K562 (cell line): ENCODE results near the gene MAPKAPK3. TPM values are rescaled to one million over a fixed set of nuclear protein-coding genes. Genes with fewer than 3 reads are reported as not detected.

ENCODE experiments used
- CSDE1 ChIP-seq, 2 experiments: fragments of 450-650 bp; IDR thresholded peaks; 2 replicates each; pipeline ENCODE4 v1.6.1; 2016; ENCODE audit warnings: mild to moderate bottlenecking in 1 of 2
- ETV6 ChIP-seq, 3 experiments: fragments of 150-350 bp in 1 of 3; sonication (generic) in 1 of 3; formaldehyde crosslinking in 1 of 3; IDR thresholded peaks; 2 replicates each; pipeline versions ENCODE4 v1.6.1 to v1.8.0; 2014 to 2022; ENCODE audit warnings: borderline replicate concordance in 2 of 3, low read depth in 2 of 3, antibody characterized with exemption in 1 of 3, low read length in 1 of 3, mild to moderate bottlenecking in 1 of 3, missing genetic modification reagents in 1 of 3
- KAT2B ChIP-seq: IDR thresholded peaks from one replicate; pipeline ENCODE4 v1.6.1; 2012; ENCODE audit warnings: low read depth, mild to moderate bottlenecking, control low read depth, inconsistent platforms, low read length, moderate library complexity
- KDM1A ChIP-seq, 2 experiments: fragments of 450-650 bp; IDR thresholded peaks; 2 replicates each; pipeline ENCODE4 v1.6.1; 2016; ENCODE audit warnings: mild to moderate bottlenecking in 2 of 2
- KDM4B ChIP-seq, 2 experiments: fragments of 450-650 bp in 1 of 2; sonication (generic) in 1 of 2; IDR thresholded peaks; 2 replicates each; pipeline ENCODE4 v1.6.1; 2016 to 2017; ENCODE audit warnings: borderline replicate concordance in 2 of 2, antibody characterized with exemption in 1 of 2, low read depth in 1 of 2, mild to moderate bottlenecking in 1 of 2
- NR1H2 ChIP-seq: sonication (generic); formaldehyde crosslinking; IDR thresholded peaks from 2 replicates; pipeline ENCODE4 v1.4.0; 2020; ENCODE audit warnings: mild to moderate bottlenecking, missing genetic modification reagents
- PCBP1 ChIP-seq: fragments of 200-400 bp; formaldehyde crosslinking; IDR thresholded peaks from 2 replicates; pipeline ENCODE4 v1.6.1; 2018; ENCODE audit warnings: mild to moderate bottlenecking, low read depth, low read length; ENCODE audit not compliant: poor library complexity, severe bottlenecking
- RBM39 ChIP-seq: fragments of 200-400 bp; formaldehyde crosslinking; optimal IDR thresholded peaks from 2 replicates; pipeline ENCODE3; 2018; ENCODE audit warnings: low read depth, low read length
- SIN3A ChIP-seq, 2 experiments: fragments of 150-350 bp in 1 of 2; IDR thresholded peaks; 2 replicates each; pipeline ENCODE4 v1.6.1; 2011 to 2016; ENCODE audit warnings: borderline replicate concordance in 2 of 2, low read depth in 2 of 2, low read length in 2 of 2, mild to moderate bottlenecking in 2 of 2, moderate library complexity in 2 of 2; ENCODE audit not compliant: control insufficient read depth in 1 of 2
- SPI1 ChIP-seq: IDR thresholded peaks from 2 replicates; pipeline ENCODE4 v1.6.1; 2011; ENCODE audit warnings: low read depth, low read length, control low read depth, borderline replicate concordance
- SREBF1 ChIP-seq: fragments of 150-350 bp; IDR thresholded peaks from 2 replicates; pipeline ENCODE4 v1.6.1; 2014; ENCODE audit warnings: antibody characterized with exemption, low read depth, low read length, borderline replicate concordance
- ZBTB17 ChIP-seq: fragments of 450-650 bp; formaldehyde crosslinking; IDR thresholded peaks from 2 replicates; pipeline ENCODE4 v1.4.0; 2020; ENCODE audit warnings: mild to moderate bottlenecking
- ZFP1 ChIP-seq: fragments of 450-650 bp; formaldehyde crosslinking; IDR thresholded peaks from 2 replicates; pipeline ENCODE4 v1.4.0; 2020; ENCODE audit warnings: mild to moderate bottlenecking, mixed read lengths
- ZNF586 ChIP-seq: fragments of 450-650 bp; formaldehyde crosslinking; conservative IDR thresholded peaks from 2 replicates; pipeline ENCODE4 v1.4.0; 2020; ENCODE audit warnings: mild to moderate bottlenecking, moderate library complexity
- polyA plus RNA-seq, 8 experiments: library from polyadenylated mRNA; depleted of rRNA in 4 of 8; stranded (reverse) in 5 of 8; unstranded in 3 of 8; fragments of >200 nt; fragmentation: Nextera tagmentation in 2 of 8; fragmentation: Illumina TruSeq in 1 of 8; extraction: Ambion mirVana in 2 of 8; extraction: Trizol in 1 of 8; gene quantifications; 2 replicates each; pipeline versions ENCODE4 v1.2.1 to v1.2.3, GENCODE V29; 2011 to 2014; ENCODE audit warnings: inconsistent platforms in 1 of 8, missing spikeins in 1 of 8
- total RNA-seq, 7 experiments: library from RNA; depleted of rRNA in 6 of 7; stranded (reverse); fragments of >200 nt in 6 of 7; fragmentation: Illumina TruSeq in 2 of 7; extraction: Trizol in 2 of 7; gene quantifications; 2 replicates each; pipeline versions ENCODE4 v1.2.1 to v1.2.3, GENCODE V29; 2011 to 2021; ENCODE audit warnings: low replicate concordance in 1 of 7
- TF ChIP-seq, protein P1 (sequence below): sonication (generic); formaldehyde crosslinking; IDR thresholded peaks from 2 replicates; pipeline ENCODE4 v1.8.0; 2022; ENCODE audit warnings: mild to moderate bottlenecking, missing genetic modification reagents
- TF ChIP-seq, protein P2 (sequence below), 3 experiments: fragments of 200-800 bp in 1 of 3; sonication (Bioruptor generic) in 1 of 3; sonication (generic) in 1 of 3; formaldehyde crosslinking in 1 of 3; IDR thresholded peaks; 2 replicates each; pipeline versions ENCODE4 v1.6.1 to v1.8.0; 2016 to 2022; ENCODE audit warnings: mild to moderate bottlenecking in 2 of 3, missing compliant biosample characterization in 2 of 3, missing genetic modification characterization in 2 of 3, missing genetic modification reagents in 1 of 3

The MAPKAPK3 gene
- total and polyA plus RNA-seq, 9 of the 15 experiments (the other 6 are each of a cell fraction or from before 2014, with no cell fraction given): 8.0 to 56.4 (median 41.2) TPM

DNA sequence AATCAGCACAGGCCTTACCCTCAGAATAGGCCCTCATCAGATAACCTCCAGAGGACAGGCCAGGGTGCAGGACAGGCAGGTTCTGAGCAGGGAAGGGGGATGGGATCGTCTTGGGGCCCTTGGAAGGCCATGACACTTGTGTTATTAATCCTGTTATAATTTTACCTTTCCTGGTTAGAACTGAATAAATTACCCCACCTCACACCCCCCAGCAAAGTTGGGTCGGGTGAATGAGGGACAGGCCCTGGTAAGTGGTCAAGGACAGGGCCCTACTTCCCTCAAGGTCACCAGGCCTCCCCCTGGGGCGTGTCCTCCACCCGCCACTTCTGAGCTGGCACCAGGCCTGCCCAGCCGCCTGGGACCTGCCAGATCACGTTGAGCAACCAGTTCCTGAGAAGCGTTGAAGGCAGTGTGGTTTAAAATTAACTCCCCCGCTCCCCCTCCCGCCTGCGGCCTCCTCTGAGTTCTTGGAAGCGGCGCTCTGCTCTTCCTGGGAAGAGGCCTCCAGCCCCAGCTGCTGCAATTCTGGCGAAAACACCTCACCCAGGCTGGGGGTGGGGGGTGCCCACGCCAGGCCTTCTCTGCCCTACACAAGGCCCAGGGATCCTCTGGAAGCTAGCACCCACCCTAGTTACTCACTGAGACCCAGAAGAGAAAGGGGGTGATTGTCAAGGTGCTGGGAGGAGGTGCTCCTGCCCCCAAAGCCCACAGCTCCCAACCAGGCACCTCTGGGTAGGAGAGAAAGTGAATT lies 15.9 kb upstream of the MAPKAPK3 start (continued):
- TF ChIP-seq KDM4B (IDR thresholded peaks at IDR 0.05; ENCODE audit: borderline replicate concordance in 2 of 2, low read depth in 1 of 2) (peak in 1 of 2 experiments; percentile 66; a peak in 1 of 4 replicates), SPI1 (0 out of 2 replicates have a peak, but pooled peaks have one; percentile 19), SIN3A (IDR thresholded peaks at IDR 0.05; ENCODE audit: borderline replicate concordance in 2 of 2, control insufficient read depth in 1 of 2, low read depth in 2 of 2, low read length in 2 of 2) (no peak; a peak in 1 of 4 replicates), PCBP1 (no peak), ZBTB17 (CRISPR knock-in tag) (no peak), SREBF1 (no peak), RBM39 (no peak), ETV6 (IDR thresholded peaks at IDR 0.05; ENCODE audit: borderline replicate concordance in 1 of 2, low read depth in 2 of 2, low read length in 1 of 2) (peak in 1 of 2 experiments; percentile 30; a peak in 2 of 4 replicates), ETV6 (CRISPR knock-in tag; IDR thresholded peaks at IDR 0.05; ENCODE audit: borderline replicate concordance) (no peak), NR1H2 (CRISPR knock-in tag) (no peak), CSDE1 (IDR thresholded peaks at IDR 0.05) (no peak), KAT2B (no peak), ZNF586 (CRISPR knock-in tag) (peak; percentile 48; the same call in 1 of the 2 replicates), ZFP1 (CRISPR knock-in tag) (no peak), KDM1A (IDR thresholded peaks at IDR 0.05) (no peak)
- TF ChIP-seq, protein P1, sequence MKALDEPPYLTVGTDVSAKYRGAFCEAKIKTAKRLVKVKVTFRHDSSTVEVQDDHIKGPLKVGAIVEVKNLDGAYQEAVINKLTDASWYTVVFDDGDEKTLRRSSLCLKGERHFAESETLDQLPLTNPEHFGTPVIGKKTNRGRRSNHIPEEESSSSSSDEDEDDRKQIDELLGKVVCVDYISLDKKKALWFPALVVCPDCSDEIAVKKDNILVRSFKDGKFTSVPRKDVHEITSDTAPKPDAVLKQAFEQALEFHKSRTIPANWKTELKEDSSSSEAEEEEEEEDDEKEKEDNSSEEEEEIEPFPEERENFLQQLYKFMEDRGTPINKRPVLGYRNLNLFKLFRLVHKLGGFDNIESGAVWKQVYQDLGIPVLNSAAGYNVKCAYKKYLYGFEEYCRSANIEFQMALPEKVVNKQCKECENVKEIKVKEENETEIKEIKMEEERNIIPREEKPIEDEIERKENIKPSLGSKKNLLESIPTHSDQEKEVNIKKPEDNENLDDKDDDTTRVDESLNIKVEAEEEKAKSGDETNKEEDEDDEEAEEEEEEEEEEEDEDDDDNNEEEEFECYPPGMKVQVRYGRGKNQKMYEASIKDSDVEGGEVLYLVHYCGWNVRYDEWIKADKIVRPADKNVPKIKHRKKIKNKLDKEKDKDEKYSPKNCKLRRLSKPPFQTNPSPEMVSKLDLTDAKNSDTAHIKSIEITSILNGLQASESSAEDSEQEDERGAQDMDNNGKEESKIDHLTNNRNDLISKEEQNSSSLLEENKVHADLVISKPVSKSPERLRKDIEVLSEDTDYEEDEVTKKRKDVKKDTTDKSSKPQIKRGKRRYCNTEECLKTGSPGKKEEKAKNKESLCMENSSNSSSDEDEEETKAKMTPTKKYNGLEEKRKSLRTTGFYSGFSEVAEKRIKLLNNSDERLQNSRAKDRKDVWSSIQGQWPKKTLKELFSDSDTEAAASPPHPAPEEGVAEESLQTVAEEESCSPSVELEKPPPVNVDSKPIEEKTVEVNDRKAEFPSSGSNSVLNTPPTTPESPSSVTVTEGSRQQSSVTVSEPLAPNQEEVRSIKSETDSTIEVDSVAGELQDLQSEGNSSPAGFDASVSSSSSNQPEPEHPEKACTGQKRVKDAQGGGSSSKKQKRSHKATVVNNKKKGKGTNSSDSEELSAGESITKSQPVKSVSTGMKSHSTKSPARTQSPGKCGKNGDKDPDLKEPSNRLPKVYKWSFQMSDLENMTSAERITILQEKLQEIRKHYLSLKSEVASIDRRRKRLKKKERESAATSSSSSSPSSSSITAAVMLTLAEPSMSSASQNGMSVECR (CRISPR knock-in tag): no peak
- TF ChIP-seq, protein P2, sequence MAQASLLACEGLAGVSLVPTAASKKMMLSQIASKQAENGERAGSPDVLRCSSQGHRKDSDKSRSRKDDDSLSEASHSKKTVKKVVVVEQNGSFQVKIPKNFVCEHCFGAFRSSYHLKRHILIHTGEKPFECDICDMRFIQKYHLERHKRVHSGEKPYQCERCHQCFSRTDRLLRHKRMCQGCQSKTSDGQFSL (CRISPR knock-in tag; IDR thresholded peaks at IDR 0.05): peak; percentile 68; the same call in 1 of the 2 replicates
- TF ChIP-seq, protein P2 (tag; IDR thresholded peaks at IDR 0.05): peak in 1 of 2 experiments; percentile 73; a peak in 2 of 4 replicates
